GM21723 (cell line): ENCODE data around the gene DMRT1.
"Not testable (repeated sequence)": the region's sequence is repeated elsewhere in the genome, so short reads cannot be mapped to it uniquely, and the experiment has no call there.

Source experiments
- ATAC-seq: cut with Tn5 transposase; IDR thresholded peaks from one replicate; pipeline ENCODE4 v1.9.1; 2021; ENCODE audit warnings: mild to moderate bottlenecking, moderate library complexity; ENCODE audit not compliant: unreplicated experiment

DMRT1 gene

GRCh38 chr9:995781-996180 lies 154.3 kb downstream of the DMRT1 start:
- no peak for ATAC-seq

GRCh38 chr9:998299-999110 lies 157.0 kb downstream of the DMRT1 start:
- ATAC-seq: not testable (repeated sequence)

DNA sequence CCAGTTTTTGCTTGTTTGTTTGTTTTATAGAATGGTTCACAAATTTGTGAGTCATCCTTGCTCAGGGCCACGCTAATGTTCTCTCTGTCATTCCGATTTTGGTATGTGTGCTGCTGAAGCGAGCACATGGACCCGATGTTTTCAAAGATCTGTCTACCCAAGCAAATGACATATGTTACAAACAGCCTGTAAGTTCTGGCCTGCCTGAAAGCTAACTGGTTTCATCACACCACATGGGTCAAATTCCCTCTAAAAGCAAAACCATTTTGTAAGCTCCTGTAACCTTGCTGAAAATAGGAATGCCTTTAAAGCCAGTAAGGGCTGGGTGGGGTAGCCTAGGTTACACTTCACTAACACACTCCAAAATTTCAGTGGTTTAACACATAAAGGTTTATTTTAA lies 160.3 kb downstream of the DMRT1 start:
- ATAC-seq: no peak

DNA sequence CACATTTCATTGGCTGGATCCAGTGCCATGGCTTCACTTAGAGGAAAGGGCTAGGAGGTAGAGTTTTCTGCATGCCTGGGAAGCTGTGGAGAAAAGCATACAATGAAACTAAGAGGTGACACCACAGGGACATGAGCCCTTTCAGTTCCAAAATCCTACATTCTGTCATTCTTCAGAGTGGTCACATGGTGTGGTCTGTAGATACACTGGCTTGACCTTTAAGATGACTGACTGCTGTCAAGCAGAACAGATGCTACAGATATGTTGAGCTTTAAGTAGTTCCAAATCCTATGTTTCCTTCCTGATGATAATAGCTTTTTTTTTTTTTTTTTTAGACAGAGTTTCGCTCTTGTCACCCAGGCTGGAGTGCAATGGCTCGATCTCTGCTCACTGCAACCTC lies 161.2 kb downstream of the DMRT1 start:
- no peak for ATAC-seq

DNA sequence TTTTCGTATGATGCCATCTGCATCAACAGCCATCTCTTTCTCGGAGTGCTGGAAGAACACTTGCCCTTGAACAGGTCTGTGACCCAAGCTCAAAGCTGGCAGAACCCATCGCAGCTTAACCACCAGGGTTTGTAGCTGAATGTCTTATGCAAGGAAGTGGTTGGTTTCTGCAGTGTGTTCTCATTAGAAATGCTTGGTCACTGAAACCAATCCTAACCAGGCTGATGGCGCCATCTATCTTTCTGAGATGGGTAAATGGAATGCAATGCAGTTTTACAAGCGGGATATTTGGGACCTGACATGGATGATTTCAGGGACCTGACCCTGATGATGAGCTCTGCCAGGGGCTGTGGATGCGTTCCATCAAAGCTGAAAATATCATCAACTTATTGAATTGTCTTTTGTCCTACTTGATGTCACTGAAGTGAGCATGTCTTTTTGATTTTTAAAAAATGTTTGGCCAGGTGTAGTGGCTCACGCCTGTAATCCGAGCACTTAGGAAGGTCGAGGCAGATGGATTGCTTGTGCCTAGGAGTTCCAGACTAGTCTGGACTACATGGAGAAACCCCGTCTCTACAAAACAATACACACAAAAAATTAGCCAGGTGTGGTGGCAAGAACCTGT lies 163.7 kb downstream of the DMRT1 start:
- peak; percentile 54 for ATAC-seq

- ATAC-seq: no peak
Measured at GRCh38 chr9:1007312-1007711, 165.8 kb downstream of the DMRT1 start.

DNA sequence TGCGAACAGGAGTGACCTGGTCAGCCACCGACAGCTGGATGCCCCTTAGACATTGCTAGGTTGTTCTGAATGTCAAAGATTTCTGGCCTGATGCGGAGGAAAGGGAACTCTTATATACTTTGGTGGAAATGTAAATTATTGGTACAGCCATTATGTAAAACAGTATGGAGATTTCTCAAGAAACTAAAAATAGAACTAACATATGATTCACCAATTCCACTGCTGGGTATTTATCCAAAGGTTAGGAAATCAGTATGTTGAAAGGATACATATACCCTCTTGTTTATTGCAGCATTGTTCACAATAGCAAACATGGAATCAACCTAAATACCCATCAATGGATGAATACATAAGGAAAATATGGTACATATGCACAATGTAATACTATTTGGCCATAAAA lies 166.7 kb downstream of the DMRT1 start:
- ATAC-seq: no peak

DNA sequence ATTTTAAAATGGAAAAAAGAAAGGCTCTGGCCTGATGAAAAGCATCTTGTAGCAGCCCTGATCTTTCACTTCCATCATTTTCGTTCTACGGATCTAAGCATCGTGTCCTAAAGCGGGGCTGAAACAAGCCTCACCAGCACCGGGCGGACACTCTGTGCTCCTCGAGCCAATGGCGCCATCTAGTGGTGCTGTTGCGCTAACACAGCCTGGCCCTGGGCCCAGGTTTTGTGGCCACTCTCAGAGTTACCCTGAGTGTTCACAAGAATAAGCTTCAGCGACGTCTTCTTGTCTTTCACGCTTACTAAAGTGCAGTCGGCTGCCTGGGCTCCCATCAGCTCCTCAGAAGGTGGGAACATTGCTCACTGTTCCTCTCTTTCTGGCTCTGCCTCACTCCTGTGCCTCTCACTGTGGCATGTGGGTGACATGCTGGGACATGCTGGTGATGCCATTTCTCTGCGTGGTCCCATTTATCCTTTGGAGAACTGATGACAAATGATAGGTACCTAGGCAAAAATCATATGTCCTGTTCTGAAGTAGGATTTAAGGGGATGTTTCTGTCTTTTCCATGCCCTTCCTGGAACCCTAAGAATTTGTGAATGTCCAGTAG lies 167.7 kb downstream of the DMRT1 start:
- ATAC-seq: peak; percentile 97

DNA sequence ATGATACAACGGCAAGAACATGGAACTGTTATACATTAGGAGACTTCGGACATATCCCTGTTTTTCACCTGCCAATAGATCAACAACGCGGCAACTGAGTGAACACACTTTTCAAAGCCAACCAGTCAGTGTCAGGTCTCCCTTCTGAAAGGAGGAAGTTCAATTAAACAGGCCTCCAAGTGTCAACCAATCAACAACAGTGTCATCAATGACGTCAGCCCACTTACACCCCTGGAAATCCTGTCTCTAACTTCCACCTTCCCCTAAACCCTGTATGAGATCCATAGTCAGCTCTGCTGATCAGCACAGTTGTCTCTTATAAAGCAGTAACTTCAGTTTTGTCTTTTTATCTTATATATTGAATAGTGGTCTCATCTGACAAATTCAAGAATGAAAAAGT lies 171.5 kb downstream of the DMRT1 start:
- ATAC-seq: no peak

- no peak for ATAC-seq
Measured at GRCh38 chr9:1014225-1014624, 172.7 kb downstream of the DMRT1 start.

- ATAC-seq: no peak
Measured at GRCh38 chr9:1014640-1015039, 173.1 kb downstream of the DMRT1 start.

DNA sequence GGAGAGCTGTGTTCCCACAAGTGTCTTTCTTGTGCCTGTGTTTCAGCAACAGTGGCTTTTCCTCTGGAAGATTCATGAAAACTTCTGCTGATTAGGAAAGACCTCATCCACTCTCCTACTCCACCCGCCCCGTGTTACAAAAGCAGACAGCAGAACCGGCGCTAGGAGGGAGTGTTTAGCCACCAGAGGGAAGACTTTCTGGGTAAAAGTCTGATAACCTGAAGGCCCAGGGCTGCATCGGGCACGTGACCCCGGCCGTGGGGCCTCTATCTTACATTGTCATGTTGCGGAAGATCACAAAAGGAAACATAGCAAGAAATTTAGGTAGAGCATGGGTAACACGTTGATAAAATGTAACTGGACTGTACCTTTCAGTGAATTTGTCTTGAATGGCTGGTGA lies 176.6 kb downstream of the DMRT1 start:
- ATAC-seq: no peak
